ENCODE measurements around the gene BAIAP2.

The BAIAP2 gene

GRCh38 chr17:81158688-81159590 is 124.0 kb downstream of the BAIAP2 start:
- no peak for DNase-seq (ENCODE audit: low read depth, low spot score)

DNA sequence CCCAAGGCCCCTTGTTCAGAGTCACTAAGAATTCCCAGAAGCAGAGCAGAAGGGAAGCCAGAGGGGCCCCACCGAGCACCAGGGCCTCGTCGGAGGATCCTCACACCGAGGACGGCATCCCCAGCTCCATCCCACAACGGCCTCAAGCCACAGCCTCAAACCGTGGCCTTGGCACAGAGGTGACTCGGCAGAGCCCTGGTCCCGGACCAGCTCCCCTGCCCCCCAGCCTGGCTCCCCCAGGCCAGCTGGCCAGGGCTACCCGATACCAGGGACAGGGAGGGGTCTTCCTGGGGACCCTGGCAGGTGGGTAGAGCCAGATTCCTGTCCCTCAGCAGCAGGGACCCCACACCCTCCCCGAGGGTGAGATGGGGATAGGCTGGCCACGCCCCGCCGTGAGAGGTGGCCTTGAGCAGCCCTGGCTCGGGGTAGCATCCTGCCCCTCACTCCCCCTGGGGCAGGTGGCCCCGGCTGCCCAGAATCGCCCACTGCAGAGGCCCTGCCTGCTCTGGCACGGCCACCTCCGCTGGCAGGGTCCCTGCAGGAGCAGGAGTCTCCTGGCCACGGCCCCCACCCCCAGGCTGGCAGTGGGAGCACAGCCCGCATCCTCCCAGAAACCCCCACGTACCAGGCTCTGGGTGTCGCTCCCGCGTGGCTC is 124.8 kb downstream of the BAIAP2 start:
- DNase-seq (ENCODE audit: low read depth, low spot score) = no peak

GRCh38 chr17:81160306-81160705 is 125.4 kb downstream of the BAIAP2 start:
- DNase-seq (ENCODE audit: low read depth, low spot score) = no peak

DNA sequence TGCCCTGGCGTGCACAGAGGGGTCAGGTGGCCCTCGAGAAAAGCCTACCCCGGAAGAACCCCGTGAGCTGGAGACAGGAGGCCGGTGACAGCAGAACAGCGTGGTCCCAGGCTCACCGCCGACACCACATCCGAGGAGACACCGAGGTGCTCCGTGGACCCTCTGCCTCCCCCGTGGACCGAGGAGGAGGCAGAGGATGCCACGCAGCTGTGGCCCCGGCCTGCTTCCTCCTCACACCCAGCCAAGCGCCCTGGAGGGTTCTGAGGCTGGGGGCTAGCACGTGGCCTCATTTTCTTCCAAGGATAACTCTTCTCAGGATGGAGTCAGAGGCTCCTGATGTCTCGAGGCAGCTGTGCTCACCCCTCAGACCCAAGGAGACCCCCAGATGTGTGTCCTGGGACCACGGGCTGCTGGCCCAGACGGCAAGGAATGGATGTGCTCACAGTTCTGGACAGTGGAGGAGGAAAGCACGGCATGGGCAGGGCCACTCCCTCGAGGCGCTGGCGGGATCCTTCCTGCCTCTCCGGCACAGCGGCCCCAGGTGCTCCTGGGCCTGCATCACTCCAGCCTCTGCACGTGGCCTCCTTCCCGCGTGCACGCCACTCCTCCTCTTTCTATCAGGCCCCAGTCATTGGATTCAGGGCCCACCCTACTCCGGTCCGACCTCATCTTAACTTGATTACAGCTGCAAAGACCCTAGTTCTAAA is 125.9 kb downstream of the BAIAP2 start:
- no peak for DNase-seq (ENCODE audit: low read depth, low spot score)

DNA sequence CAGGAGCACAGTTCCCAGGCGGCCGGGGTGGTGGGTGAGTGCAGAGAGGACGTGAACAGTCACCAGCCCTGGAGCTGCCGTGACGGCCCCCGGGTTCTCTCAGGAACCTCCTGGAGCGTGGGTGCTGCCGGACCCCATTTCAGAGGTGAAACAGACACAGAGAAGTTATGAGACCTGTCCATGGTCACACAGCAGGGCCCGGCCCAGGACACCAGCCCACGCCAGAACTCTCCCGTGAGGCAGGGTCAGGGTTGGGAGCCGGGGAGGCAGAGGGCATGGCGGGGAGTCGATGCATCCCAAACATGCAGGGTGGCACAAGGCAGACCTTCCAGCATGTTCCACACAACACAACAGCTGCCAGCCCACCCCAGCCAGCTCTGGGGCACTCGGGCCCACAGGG is 126.6 kb downstream of the BAIAP2 start:
- DNase-seq (ENCODE audit: low read depth, low spot score) = no peak

GRCh38 chr17:81161972-81162371 is 127.0 kb downstream of the BAIAP2 start:
- no peak for DNase-seq (ENCODE audit: low read depth, low spot score)

DNA sequence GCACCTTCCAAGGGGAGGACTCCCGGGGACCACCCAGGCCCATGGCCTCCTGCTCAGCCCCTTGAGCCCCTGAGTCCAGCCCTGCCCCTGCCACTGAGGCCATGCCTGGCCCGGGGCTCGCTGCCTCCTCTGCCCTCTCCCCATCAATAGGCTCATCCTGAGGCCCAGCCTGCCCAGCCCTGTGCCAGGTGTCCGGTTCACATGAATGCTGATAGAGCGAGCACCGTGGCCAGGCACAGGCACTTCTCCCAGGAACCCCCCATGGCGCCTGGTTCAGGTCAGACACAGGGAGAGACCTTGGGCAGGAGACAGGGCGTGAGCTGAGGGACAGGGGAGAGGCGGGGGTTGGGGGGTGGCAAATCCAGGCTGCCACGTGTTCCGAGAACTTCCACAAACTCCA is 127.5 kb downstream of the BAIAP2 start:
- no peak for DNase-seq (ENCODE audit: low read depth, low spot score)

DNA sequence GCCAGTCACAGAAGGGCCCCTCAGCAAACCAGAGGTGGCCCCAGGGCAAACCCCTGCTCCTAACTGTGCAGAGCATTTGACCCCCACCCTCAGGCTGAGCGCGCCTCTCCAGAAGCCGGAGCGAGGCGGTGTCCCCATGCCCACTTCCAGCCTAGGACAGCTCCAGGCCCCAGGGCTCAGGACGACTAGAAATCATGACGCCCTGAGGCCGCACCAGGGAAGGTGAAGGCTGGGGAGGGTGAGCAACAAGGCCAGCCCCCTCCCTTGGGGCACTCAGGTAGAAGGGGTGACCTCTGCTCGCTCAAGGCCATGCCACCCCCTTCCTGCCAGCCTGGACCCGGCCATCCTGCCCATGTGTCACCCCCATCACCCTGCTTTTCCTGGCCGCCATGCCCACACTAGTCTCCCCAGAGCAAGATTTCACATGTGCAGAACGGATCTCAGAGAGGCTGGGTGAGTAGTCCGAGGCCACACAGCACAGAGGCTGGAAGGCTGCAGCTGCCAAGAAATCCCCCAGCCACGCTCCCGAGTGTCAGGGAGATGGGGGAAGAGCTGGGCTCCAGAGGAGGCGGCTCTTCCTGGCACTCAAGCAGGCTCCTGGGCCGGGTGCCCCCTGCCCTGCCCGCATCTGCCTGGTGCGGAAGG is 128.2 kb downstream of the BAIAP2 start:
- no peak for DNase-seq (ENCODE audit: low read depth, low spot score)

- DNase-seq (ENCODE audit: low read depth, low spot score) = no peak
Observed at GRCh38 chr17:81163703-81164370, 128.9 kb downstream of the BAIAP2 start.

GRCh38 chr17:81164371-81165245 is 129.7 kb downstream of the BAIAP2 start:
- DNase-seq (ENCODE audit: low read depth, low spot score) = no peak

DNA sequence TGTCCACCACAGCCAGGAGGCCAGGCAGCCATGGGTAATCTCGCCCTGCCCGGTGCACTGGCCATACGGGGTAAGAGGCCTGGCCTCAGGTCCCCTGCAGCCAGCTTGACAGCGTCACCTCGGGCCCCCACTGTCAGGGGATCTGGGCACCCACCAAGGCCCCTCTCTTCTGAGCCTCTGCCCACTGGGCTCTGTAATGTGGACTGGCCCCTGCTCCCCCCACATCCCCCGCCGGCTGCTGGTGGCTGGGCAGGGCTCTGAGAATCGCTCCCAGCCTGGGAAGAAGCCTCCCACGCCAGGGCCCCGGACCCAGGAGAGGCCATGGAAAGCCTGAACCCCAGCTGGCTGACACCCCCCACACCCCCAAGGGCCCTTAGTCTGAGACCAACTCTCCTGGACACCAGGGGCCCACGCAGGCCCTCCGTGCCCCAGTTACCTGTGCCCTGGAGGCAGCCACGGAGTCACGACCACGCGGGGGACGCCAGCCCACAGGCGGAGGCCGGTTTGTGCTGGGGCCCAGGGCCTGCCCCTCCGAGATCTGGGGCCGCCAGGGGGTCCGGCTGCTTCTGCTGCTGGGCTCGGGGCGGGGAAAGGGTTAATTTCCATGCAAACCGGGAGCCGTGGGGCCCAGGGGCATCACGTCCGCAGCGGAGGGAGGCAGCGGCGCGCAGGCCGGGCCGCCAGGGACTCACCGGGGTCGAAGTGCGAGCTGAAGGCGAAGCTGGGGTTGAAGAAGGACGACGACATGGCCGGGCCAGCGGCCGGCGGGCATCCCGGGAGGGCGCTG is 130.5 kb downstream of the BAIAP2 start, which contains the start of gene PVALEF:
Gene PVALEF, plus strand, starts transcription at position 262 of the 787 bp plus-strand sequence. CDS start 15,720 bp downstream, outside the sequence.
- DNase-seq (ENCODE audit: low read depth, low spot score) = no peak

DNA sequence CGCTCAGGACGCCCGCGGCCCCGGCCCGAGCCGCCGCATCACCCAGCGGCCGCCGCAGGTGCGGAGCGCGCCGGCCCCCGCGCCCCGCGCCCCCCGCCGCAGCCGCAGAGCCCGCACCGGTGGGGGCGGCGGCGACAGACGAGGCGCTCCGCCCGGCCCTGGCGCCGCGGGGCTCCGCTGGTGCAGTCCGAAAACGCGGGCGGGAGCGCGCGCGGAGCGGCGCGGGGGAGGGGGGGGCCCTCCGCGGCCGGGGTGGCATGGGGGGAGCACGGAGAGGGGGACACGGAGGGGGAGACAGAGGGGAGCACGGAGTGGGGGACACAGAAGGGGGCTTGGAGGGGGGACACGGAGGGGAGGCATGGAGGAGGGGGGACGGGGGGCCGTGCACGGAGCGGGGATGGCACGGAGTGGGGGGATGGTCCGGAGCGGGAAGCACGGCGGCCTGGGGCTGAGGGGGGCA is 131.1 kb downstream of the BAIAP2 start, which contains the start of gene AATK:
Gene AATK, minus strand, starts transcription at position 189 of the 460 bp plus-strand sequence. CDS start 229 bp downstream, outside the sequence.
- DNase-seq (ENCODE audit: low read depth, low spot score) = no peak
